Anterior cingulate cortex (tissue), 58 donors: ENCODE data around the gene EGFR.
A peak's percentile ranks its signal among the peaks of the same experiment; 100 is the strongest.

Source experiments
- DNase-seq, 58 donors: peaks; one replicate each; lab custom pipeline; 2025; lab: John Stamatoyannopoulos, UW

EGFR gene

GRCh38 chr7:55073976-55074528, 55.2 kb downstream of the EGFR start:
- no peak for DNase-seq

GRCh38 chr7:55075464-55076021, 56.7 kb downstream of the EGFR start:
- DNase-seq: peak in 4 of 58 donors; percentile 27 to 63 (median 30)

- no peak for DNase-seq
Observed at GRCh38 chr7:55077561-55078410, 59.0 kb downstream of the EGFR start.

GRCh38 chr7:55078465-55079372, 59.9 kb downstream of the EGFR start:
- DNase-seq: no peak

GRCh38 chr7:55080000-55080623, 61.3 kb downstream of the EGFR start:
- no peak for DNase-seq

GRCh38 chr7:55081068-55081467, 62.3 kb downstream of the EGFR start:
- no peak for DNase-seq

- no peak for DNase-seq
Observed at GRCh38 chr7:55081472-55082227, 62.8 kb downstream of the EGFR start.

- DNase-seq: no peak
Observed at GRCh38 chr7:55082228-55082603, 63.4 kb downstream of the EGFR start.

- DNase-seq: no peak
Observed at GRCh38 chr7:55083206-55083605, 64.4 kb downstream of the EGFR start.

- no peak for DNase-seq
Observed at GRCh38 chr7:55084307-55084706, 65.5 kb downstream of the EGFR start.

- DNase-seq: no peak
Observed at GRCh38 chr7:55085511-55086412, 66.9 kb downstream of the EGFR start.

GRCh38 chr7:55086413-55087201, 67.8 kb downstream of the EGFR start:
- peak in 9 of 58 donors; percentile 22 to 71 (median 38) for DNase-seq

GRCh38 chr7:55087521-55087961, 68.7 kb downstream of the EGFR start:
- DNase-seq: no peak

GRCh38 chr7:55088107-55088506, 69.3 kb downstream of the EGFR start:
- DNase-seq: no peak

- no peak for DNase-seq
Observed at GRCh38 chr7:55088620-55089019, 69.8 kb downstream of the EGFR start.

- DNase-seq: no peak
Observed at GRCh38 chr7:55092186-55092974, 73.6 kb downstream of the EGFR start.

GRCh38 chr7:55092975-55093373, 74.2 kb downstream of the EGFR start:
- no peak for DNase-seq
